GM12873 (cell line): Measurements from ENCODE around the gene NAT9.

Source experiments
- TF ChIP-seq, protein P1 (sequence below): IDR thresholded peaks from 2 replicates; pipeline ENCODE4 v1.5.1; 2012; ENCODE audit warnings: low read depth, mild to moderate bottlenecking, moderate library complexity, low read length, control low read depth; ENCODE audit not compliant: insufficient read depth; ENCODE audit errors: missing control alignments

Gene NAT9

DNA sequence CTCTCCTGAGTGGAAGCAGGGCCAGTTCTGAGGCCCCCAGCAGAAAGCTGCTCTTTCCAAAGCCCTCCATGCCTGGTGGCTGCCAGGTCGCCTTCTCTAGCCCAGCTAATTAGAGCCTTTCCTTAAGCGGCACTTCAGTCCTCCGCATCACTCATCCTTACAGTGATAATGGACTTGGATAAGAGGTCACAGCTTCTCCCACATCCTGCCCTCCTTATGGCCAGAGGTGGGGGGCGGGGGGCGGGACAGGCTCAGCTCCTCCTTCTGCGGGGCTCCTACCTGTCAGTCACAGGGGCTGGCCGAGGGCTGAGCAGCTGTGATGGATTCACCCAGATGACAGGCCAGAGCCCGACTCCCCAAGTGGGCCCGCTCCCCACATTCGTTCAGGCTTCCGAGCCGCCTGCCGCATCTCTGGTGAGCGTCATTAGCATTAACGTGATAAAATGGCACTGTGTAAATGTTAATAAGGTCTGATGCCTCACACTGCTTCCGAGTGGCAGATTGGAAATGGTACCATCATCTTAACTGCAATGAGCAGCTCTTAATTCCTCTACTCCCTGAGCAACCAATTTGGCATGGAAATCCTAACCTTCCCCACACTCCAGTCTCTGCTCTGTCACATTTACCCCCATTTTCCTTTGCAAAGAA lies 42.3 kb upstream of the NAT9 start:
- TF ChIP-seq, protein P1, sequence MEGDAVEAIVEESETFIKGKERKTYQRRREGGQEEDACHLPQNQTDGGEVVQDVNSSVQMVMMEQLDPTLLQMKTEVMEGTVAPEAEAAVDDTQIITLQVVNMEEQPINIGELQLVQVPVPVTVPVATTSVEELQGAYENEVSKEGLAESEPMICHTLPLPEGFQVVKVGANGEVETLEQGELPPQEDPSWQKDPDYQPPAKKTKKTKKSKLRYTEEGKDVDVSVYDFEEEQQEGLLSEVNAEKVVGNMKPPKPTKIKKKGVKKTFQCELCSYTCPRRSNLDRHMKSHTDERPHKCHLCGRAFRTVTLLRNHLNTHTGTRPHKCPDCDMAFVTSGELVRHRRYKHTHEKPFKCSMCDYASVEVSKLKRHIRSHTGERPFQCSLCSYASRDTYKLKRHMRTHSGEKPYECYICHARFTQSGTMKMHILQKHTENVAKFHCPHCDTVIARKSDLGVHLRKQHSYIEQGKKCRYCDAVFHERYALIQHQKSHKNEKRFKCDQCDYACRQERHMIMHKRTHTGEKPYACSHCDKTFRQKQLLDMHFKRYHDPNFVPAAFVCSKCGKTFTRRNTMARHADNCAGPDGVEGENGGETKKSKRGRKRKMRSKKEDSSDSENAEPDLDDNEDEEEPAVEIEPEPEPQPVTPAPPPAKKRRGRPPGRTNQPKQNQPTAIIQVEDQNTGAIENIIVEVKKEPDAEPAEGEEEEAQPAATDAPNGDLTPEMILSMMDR: no peak

DNA sequence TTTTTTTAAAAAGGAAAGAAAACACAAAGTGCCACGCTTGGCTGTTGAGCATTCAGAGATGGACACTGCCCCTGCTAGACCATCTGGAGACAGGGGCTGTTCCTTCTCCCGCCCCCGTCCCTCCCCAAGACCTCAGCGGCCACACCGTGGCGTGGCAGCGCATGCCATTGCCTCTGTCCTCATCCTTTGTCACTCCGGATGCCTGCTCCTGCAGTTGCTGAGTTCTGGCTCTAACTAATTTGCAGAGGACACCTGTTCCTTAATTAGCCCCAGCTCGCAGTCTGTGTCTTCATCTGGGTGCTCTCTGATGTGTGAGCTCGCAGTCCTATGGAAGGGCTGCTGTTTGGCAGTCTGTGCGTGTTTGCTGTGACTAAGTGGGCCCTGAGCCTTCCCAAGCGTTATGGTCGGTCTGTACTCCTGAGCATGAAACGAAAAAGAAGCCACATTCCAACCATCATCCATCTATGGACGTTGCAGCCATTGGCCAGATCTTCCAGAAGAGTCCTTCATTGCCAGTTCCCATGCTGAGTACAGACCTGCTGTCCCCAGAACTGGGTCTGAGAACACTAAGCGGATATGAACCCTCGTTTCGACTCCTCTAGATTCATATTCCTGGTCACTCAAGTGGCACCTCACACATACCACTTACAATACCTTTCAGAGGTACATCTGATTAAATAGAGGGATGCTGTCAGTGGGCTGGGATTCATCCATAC lies 40.9 kb upstream of the NAT9 start:
- TF ChIP-seq, protein P1: no peak

DNA sequence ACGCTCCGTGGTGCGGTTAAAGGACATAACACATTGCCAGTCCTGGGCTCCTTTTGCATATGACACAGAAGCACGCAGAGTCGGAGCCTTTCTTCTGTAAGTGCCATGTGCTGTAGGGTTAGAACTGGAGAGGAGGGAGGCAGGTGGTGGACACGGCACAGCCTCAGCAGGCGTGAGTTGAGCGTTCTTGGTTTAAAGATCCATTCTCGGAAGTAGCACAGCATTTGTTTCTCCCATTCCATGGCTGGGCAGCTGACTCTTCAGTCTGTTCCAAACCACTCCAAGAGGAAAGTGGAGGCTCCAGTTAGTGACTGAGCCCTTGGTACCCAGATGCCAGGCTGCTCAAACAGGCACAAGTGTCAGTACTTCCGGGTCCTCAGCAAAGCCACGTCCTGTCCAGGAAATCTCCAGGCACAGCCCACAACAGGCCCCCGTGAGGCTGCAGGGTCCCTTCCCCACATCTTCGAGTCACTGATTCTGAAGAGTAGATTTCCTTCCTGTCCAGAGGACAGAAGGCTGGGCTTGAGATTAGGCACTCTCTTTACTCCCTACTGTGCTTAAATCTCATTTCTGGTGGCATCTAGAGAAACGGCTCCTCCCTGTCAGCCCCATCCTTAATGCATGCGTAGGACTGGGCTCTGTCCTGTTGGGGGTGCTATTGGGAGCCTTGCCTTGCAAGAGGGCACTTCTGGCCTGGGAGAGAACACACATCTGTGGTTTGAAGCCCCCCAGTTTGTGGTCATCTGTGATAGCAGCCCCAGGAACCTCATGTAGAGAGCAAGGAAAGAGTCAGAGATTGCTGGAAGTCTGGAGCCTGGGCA lies 39.6 kb upstream of the NAT9 start:
- TF ChIP-seq, protein P1: peak; percentile 38

DNA sequence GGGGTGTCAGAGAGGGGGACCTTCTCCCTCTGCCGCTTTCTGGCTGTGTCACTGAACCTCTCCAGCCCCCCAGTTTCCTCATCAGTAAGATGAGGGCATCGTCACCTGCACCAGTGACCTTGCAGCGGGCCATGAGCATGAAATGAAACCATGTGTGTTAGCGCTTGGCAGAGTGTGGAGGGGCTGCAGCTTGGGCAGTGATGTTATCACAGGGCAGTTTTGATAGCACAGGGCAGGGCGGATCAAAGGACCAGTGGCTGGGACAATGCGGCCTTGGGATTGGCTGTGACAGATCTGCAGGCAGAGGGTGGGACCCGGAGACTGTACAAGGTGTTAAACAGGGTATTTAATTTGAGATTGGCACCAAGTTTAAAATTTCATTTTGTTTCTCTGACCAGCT lies 38.9 kb upstream of the NAT9 start:
- TF ChIP-seq, protein P1: no peak

DNA sequence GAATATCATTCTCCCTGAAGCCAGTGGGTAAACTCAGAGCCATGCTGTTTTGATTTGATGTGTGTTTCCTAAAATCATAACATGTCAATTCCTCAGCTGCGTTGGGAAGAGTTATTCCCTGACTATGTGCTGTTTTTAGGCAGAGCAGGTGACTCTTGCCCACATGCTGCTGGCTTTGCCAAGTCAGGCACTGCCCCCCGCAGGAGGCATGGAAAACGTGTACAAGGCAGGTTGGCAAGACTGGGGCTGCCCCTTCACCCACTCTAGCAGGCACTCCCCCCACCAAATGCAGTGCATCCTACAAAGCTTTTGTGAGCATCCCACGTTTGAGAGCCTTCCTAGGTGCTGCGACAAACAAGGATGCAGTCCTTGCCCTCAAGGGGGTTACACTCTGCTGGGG lies 38.3 kb upstream of the NAT9 start:
- TF ChIP-seq, protein P1: peak; percentile 26

DNA sequence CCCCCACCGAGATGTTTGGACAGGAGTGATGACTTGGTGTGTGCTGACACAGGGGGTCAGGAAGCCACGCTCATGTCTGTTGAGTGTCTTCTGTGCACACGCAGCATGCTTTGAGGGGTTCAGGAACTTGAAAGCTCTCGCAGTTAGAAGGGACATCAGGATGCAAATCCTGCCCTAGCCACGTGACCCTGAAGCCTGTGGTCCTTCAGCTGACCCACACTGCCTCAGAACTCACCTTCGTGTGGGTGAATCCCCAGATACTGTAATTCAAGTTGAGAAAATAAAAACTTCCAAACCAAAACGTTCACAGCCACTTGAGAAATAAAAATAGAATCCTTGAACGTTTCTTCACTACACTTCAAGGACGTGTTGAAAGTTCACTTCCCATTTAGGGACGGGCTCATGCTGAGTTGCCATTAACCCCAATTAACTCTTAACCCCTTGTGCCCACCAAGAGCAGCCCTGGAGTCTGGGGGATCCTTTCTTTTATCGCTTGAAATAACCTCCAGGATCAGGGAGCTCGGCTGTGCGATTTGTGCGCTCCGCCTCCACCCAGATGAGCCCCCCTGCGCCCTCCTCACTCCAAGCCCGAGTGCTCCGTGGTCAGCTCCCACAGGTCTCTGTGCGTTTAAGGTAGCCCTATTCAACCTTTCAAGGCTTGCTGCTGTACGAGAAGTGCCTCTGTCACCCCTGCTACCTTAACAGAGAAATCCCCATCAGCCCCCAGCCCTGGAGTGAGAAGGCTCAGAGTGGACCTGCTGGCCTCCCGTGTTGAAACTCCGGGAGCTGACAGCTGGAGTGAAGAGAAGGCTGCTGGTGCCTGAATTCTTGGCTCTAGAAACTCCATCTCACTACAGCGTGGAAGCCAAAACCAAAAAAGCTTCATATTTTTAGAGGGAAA lies 36.2 kb upstream of the NAT9 start:
- TF ChIP-seq, protein P1: no peak
